ENCODE data around the gene ADRA2B. TPM values are rescaled to one million over a fixed set of nuclear protein-coding genes. Genes with fewer than 3 reads are reported as not detected.

Gene ADRA2B
- under 0.01 TPM in 1 of 2 replicates, not detected in the other for total RNA-seq

DNA sequence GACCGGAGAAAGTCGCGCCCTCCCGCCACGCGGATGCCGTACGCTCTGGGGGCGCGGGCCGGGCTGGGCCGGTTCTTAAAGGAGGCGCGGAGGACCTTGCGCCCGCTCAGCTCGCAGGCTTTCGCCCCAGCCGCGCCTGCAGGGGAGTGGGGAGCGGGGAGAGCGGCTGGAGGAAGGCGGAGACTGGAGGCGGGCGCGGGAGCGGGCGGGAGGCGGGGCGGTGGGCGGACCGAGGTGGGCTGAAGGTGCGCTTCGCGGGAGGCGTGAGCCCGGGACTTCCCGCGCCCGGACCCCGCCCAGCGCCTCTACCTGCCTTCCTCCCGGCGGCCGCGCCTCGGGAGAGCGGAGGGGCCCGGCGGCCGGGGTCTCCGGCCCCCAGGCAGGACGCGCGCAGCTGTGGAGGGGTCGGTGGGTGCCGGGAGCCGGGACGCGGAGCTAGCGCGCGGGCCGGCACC, at the start of gene ADRA2B:
ADRA2B (minus strand) TSS at position 148 of the 455 bp plus-strand sequence. CDS start 422 bp downstream, outside the sequence.

DNA sequence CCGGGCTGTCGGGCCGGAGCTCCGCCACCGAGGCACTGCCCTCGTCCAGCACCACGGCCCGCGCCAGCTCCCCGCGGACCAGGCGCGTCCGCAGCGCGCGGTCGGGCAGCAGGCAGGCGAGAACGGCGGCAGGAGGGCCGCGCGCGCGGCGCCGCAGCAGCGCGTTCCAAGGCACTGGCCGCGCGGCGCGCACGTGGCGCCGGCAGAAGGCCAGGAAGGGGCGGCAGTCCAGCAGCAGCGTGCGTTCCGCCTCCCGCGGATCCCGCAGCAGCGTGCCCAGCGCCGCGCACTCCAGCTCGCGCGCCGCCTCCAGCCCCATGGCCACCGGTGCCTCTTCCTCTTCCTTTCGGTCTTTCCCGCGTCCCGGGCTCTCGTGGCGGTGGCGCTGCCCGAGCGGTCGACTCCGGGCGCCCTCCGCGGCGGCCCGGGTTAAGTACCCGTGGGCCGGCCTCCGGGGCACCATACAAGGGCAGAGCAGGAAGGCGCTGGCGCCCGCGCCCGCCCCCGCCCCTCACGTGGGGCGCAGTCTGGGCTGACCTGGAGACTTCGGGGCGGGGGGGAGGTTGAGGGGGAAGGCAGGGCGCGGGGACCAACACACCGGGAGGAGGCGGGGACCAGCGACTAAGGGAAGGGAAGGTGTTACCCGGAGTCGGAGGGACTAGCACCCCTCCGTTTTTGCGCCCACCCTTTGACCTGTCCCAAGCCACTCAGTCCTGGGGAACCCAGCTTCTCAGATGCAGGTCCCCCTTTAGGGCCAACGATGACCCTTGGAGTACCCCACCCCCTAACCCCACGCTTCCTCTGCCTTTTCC, 28.9 kb upstream of the ADRA2B start, which contains the start of gene DUSP2:
DUSP2 (minus strand) TSS at position 405 of the 812 bp plus-strand sequence; CDS start at position 319, 86 bp downstream.

DNA sequence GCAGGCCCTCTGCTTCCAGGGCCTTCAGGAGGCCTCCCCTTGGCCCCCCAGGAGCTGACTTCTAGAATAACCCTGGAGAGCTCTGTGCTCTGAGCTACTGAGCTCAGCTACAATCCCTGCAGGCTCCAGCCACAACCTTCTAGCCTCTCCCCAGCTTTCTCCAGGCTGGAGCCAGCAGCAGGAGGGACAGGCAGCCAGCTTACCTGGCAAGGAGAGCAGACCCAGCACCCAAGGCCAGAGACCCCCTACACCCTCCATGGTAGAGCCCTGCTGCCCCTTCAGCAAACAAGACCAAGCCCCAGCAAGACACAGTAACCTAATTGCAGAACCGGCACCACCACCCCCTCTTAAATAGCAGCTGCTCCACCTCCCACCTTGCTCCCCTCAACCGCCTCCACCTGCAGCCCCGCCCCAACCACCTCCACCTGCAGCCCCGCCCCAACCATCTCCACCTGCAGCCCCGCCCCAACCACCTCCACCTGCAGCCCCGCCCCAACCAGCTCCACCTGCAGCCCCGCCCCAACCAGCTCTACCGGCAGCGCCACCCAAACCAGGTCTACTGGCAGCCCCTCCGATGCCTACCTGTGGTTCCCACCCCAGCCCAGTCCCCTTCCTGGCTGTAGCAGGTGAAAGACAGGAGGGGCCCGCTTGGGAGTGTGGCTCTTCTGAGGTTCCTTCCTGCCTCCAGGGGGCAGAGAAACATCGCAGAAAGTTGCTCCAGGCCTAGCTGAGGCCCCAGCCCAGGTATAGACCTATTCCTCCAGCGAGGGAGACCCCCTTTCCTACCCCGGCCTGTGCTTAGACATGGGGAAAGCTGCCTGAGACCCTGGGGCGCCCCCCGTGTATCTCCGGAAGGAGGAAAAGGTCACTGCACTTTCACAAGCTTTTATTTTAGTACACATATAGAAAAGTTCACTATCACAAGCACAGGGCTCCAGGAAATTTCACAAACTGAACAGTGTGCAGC, 22.1 kb upstream of the ADRA2B start, which contains the start of gene ASTL:
ASTL (minus strand) TSS at position 324 of the 967 bp plus-strand sequence; CDS start at position 258, 66 bp downstream.

Other genes starting within 250 kb of the ADRA2B start
- gene ANKRD36C, start 124.7 kb downstream of the ADRA2B start, total RNA-seq: 4.7 and 5.1 TPM in 2 replicates
- gene GPAT2, start 81.7 kb downstream of the ADRA2B start, total RNA-seq: 1.3 and 3.7 TPM in 2 replicates
- gene ASTL, start 21.9 kb upstream of the ADRA2B start, total RNA-seq: not detected in 2 replicates
- 3.5 and 6.6 TPM in 2 replicates for gene DUSP2, start 28.9 kb upstream of the ADRA2B start, total RNA-seq
- gene STARD7, start 92.3 kb upstream of the ADRA2B start, total RNA-seq: 63.6 and 74.2 TPM in 2 replicates
- gene TMEM127, start 149.4 kb upstream of the ADRA2B start, total RNA-seq: 30.1 and 32.6 TPM in 2 replicates
- 56.8 and 82.3 TPM in 2 replicates for gene CIAO1, start 149.7 kb upstream of the ADRA2B start, total RNA-seq
- gene SNRNP200, start 189.0 kb upstream of the ADRA2B start, total RNA-seq: 46.4 and 49.2 TPM in 2 replicates
- 0.34 and 0.35 TPM in 2 replicates for gene ITPRIPL1, start 208.7 kb upstream of the ADRA2B start, total RNA-seq
- 0.23 and 1.8 TPM in 2 replicates for gene NCAPH, start 219.2 kb upstream of the ADRA2B start, total RNA-seq

Data from pericardium fibroblast (primary cell).